ENCODE results near the gene CASKIN1. TPM values are rescaled to one million over a fixed set of nuclear protein-coding genes. Genes with fewer than 3 reads are reported as not detected.

The CASKIN1 gene
- total RNA-seq, 1 donor from 2014 or later: 0.58 TPM

DNA sequence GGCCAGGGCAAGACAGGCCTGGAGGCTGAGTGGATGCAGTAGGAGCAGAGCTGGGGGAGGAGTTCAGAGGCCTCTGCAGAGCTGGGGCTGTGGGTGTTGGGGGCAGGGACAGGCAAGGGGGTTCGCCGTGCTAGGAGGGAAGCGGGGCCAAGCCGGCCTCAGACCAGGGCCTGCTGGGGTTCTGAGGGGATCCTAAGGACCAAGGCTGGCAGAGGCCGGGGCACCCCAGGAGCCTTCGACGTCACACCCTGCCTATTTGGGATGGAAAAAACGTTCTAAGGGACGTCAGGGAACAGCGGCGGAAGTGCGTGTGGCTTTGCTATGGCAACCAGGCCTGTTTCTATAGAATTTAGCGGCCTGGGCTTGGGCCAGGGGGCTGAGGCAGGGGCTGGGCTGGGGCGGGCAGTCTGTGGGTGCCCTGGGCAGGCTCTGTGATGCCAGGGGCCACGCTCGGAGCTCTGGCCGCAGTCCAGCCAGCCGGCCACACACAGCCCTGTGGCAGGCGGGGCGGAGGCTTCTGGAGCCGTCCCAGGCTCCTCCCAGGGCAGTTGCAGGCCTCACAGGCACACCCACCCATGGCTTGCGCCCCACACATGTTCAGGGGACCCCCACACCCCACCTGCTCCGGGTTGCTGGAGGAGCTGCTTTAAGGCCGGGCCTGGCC lies 37.1 kb downstream of the CASKIN1 start:
- peak; percentile 66 for DNase-seq (ENCODE audit: low spot score)

DNA sequence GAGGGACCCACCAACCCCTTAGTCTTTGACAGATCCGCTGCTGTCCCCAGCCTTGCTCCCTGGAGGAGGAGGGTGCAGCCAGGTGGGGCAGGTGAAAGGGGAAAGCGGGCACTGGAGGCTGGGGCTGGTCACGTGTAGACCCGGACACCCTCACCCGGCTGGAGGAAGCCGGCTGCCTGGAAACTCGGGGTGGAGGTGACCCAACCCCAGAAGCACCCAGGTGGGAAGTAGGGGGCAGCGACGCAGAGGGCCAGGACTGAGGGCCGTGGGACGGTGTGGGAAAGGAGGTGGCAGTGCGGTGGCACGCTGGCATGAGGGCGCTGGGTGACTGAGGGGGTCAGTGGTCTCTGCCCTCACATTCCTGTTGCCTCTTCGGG lies 38.2 kb downstream of the CASKIN1 start:
- DNase-seq (ENCODE audit: low spot score): no peak

DNA sequence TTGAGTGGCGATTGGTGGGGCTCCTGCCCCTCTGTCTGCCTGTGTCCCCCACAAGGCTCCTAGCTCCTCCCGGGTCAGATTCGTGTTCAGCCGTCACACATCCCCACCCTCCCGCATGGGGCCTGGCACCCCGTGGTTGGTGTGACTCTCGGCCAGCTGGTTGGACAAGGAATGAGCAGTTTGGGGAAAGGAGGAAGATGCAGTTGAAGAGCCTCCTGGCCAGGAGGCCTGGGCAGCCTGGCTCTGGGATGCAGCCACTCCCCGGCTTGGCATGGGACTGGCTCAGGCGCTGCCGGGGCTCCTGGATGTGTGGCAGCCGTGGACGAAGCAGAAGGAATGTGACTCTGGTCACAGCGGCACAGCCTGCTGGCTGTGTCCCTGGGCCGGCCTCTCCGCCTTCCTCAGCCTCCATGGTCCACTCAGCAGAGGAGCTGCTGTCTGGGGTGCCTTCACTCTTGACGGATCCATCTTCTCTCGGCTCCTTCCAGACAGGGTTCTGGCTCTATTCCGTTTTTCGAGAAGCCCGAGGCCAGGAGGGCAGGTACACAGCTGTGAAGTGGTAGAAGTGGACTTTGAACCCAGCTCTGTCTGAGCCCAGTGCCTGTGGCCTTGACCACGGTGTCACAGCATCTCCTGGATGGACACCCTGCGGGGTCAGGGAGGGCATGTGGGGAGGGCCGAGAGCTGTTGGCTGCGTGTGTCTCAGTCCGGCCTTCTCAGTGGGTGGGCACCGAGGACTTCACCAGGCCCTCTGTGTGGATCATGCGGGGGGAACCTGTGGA lies 38.7 kb downstream of the CASKIN1 start:
- DNase-seq (ENCODE audit: low spot score): no peak

DNA sequence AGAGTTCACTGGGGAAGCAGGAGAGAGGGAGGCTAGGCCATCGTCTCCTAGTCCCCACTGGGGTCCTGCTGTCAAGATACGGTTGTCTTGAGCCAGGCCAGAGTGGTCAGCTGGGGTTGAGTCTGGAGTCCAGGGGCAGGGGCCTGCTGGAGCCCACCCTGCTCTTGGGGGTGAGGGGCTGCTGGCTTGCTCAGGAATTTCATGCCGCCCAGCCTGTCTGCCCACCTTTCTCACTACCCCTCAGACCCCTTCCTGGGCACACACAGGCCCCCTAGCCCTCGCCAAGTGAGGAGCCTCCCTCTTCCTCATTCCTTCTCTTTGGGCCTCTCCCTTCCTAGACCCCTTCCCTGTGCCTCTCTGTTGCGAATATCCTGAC lies 39.6 kb downstream of the CASKIN1 start:
- DNase-seq (ENCODE audit: low spot score): no peak

DNA sequence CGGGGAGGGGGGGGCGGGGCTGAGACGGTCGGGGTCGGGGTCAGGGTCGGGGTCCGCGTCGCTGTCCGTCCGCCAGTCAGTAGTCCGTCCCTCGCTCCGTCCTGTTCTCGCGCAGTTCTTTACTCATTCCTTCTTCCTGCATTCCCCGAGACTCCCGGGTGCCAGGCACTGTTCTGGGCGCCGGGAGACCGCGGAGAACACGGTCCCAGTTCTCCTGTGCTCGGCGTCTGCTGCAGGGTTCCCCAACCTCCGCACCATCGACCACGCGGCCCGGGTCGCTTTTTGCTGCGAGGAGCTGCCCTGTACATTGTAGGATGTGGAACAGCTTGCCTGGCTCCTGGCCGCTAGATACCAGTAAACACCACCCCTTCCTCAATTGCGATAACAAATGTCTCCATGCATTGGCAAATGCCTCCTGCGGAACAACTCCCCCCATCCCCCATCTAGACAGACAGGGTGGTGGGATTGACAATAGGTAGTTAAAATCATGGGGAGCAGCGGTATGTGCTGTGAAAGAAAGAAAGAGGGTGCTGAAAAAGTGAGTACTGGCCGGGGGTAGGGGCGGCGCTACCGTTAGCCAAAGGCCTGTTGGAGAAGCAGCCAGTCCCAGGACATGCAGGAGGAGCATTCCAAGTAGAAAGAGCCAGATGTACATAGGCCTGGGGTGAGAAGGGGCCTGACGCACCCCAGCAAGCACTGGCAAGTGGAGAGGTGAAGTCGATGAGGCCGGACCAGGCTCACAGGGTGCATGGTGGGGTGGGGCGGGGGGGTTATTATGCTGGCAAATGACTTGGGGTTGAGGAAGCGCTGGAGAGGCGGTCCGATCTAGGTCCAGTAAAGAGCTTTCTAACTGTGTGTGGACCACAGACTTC lies 40.2 kb downstream of the CASKIN1 start:
- no peak for DNase-seq (ENCODE audit: low spot score)

DNA sequence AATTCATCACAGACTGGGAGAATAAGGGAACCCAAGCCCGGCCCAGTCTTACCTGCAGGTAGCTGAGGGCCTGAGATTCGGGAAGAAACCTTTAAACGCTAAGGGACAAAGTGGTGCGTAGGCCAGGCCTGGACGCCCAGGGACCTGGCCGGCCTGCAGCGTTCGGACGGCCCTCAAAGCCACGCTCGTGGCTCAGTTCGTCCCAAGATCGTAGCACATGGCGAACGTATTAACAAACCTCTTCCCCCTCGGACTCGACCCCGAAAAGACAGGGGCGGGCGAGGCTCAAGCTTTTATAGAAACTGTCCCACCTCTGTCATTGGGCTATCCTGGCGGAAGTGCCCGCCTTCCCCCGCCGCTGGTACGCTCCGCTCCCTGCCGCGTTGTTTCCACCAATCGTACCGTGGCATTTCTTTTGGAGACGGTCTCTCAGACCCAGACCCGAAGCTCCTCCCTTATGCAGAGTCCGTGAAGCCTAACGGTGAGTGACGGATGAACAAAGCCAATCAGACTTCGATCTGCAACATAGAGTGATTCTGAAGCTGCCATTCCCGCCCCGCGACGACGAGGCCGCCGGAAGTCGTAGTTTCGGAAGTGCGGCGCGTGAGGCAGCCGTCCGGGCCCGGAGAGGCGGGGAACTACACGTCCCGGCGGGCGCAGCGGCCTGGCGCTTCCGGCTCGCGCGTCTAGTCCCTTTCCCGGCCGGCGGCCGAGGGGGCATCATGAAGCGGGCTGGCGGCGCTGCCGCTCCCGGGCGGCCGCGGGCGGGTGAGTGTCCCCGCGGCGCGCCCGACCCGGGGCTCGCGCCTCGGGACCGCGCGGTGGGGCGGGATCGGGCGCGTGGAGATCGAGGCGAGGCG lies 41.1 kb downstream of the CASKIN1 start, which contains the start of gene TRAF7:
TRAF7 (plus strand) TSS at position 692 of the 860 bp plus-strand sequence. CDS start 8,139 bp downstream, outside the sequence.
- DNase-seq (ENCODE audit: low spot score): peak; percentile 100

DNA sequence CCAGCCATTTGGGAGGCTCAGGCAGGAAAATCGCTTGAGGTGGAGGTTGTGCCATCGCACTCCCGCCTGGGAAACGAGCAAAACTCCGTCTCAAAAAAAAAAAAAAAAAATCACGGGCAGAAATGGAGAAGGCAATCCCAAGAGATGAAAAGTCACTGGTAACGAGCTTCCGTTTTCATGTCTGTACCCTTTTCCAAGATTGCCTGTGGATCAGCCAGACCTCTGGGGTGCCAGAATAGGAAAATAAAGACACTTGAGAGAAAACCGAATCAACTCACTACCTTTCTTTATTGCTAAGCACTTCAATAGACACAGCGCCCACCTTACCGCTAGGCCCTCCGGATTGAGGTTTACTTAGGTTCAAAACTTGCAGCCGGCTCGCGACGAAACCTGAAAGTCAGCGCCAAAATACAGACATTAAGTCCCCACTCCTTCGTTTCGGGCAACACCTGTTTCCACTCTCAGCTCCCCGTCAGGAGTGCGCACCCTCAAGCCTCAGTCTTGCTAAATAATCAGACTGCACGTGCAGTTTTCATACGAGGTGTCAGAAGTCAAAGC lies 41.8 kb downstream of the CASKIN1 start:
- DNase-seq (ENCODE audit: low spot score): no peak

DNA sequence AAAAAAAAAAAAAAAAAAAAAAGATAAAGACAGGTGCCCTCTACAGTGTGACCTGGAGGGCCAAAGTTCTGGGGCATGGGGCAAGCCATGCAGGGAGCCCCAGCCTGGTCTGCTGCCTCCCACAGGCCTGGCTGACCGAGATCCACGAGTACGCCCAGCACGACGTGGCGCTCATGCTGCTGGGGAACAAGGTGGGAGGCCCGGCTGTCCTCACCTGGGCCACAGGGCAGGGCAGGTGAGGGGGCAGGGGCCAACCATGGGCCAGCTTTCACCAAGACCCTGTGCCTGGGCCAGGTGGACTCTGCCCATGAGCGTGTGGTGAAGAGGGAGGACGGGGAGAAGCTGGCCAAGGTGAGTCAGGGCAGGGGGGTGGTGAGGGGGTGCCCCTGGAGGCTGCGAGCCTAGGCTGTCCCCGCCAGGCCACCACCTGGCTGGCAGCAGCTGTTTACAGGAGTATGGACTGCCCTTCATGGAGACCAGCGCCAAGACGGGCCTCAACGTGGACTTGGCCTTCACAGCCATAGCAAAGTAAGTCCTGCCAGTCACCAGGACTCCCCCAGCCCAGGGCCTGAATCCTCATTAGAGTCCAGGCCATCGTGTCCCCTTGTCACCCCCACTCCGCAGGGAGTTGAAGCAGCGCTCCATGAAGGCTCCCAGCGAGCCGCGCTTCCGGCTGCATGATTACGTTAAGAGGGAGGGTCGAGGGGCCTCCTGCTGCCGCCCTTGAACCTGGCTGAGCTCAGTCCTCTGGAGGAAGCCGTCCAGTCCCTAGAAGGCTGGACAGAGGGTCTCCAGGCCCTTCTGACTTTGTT lies 43.5 kb downstream of the CASKIN1 start:
- no peak for DNase-seq (ENCODE audit: low spot score)

DNA sequence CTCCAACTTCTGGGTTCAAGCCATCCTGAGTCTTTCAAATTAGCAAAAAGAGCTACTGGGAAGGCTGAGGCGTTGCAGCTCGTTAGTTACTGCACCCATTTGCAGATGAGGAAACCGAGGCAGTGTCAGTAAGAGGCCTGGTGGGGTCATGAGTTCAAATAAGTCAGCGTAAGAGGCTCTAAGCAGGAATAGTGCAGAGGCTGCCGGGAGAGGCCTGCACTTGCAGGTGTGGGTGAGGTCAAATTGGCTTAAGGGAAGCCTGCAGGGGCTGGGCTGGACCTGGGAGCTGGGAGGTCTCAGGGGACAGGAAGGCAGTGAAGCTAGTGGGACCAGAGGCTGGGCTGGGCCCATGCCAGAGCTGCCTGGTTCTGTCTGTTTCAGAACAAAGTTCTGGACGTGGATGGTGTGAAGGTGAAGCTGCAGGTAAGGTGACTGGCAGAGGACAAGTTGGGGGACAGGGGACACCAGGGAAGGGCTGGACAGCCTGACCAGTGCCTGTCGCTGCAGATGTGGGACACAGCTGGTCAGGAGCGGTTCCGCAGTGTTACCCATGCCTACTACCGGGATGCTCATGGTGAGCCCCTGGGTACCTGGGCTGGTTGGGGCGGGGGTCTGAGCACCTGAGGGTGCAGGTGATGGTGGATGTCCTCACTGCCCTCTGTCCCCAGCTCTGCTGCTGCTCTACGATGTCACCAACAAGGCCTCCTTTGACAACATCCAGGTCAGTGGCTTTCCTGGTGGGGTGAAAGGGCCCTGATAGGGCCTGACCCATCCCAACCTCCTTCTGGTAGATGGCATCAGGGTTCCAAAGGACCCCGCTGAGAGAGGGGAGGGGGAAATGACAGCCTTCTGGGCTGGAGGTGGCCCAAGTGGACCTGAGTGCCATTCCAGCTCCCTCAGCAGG lies 45.0 kb downstream of the CASKIN1 start:
- DNase-seq (ENCODE audit: low spot score): no peak

DNA sequence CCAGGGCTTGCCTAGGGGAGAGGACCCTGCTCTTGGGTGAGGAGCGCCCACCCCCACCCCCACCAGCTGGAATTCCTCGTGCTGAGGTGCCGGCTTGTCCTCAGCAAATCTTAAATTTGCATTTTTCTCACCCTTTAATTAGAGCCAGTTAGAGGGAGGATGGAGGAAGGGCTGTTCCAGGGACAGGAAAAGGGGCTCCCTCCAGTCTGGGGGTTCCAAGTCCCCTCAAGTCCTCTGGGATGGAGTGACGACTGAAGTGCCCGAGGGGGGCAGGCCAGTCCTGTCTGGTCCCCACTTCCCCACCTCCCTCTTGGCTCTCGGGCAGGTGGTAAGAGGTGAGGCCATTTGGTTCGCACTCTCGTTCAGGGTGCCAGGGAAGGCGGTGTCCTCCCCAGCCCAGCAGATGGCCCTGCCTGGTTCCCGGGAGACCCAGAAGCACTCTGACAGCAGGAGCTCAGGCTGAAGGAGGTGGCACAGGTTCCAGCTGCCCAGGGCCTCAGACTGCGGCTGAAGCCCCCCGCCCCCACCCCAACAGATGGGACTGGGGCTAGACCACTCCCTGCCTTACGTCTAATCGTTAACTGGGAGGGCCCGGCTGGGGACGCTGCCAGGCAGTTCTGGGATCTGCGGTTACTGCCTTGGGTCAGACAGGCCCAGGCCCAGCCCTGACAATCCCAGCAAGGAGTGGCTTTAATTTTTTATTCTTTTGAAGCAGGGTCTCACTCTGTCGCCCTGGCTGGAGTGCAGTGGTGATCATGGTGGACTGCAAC lies 45.8 kb downstream of the CASKIN1 start:
- no peak for DNase-seq (ENCODE audit: low spot score)

DNA sequence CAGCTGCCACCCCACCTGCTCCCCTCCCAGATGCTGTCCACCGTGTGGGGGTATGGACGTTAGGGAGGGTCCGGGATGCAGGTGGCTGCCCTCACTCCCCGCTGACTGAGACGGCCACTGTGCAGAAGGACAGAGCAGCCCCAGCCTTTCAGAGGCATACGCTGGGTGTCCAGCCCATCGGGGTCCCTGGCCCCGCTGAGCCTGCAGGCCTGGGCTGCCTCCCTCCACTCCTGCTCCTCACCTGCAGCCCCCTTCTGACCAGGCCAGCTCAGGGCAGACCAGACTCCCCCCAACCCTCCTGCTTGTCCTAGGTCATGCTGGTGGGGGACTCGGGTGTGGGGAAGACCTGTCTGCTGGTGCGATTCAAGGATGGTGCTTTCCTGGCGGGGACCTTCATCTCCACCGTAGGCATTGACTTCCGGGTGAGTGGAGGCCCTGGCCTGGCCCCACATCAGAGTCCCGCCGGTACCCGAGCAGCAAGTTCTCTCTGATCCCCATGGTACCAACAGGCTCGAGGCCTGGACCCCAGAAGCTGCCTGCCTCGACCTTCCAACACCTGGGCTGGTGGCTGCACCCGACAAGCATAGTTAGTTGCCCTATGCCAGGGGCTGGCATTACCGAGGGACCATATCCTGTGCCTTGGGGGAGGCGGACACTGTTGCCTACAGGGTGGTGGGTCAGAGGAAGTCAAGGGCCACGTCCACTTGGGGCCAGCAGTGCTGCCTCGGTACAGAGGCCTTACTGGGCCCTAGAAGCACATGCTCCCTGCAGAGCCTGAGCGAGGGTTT lies 46.6 kb downstream of the CASKIN1 start:
- DNase-seq (ENCODE audit: low spot score): no peak

DNA sequence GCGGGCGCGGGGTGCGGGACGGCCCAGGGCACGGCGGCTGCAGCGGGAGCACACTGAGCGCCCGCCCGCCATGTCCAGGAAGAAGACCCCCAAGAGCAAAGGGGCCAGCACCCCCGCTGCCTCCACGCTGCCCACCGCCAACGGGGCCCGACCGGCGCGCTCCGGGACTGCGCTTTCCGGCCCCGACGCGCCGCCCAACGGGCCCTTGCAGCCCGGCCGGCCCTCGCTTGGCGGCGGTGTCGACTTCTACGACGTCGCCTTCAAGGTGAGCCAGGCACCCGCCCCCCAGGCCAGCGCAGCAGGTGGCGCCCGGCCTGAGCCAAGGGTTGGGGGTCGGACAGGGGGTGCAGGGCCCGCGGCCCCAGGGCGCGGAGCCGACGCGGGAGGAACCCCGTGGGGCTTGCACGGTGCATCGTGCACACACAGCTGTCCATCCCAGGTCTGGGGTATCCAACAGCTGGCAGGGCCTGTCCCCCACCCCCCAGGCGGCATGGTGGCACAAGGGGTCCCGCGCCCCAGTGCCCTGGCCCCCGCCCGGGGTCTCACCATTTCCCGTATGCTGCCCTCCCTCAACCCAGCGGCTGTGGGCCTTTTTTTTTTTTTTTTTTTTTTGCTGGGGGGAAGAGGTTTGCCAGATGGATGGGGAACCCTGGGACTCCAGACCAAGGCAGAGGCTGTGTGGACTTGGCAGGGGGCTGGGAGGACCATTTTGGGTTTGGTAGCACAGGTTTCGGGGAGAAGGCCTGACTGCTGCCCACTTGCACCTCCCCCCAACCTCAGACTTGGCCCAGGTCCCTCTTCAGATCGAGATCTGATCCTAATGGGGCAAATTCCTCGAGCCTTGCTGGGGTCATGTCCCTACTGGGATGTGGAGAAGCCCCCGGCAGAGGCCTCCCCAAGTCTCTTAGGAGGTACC lies 47.4 kb downstream of the CASKIN1 start:
- no peak for DNase-seq (ENCODE audit: low spot score)

DNA sequence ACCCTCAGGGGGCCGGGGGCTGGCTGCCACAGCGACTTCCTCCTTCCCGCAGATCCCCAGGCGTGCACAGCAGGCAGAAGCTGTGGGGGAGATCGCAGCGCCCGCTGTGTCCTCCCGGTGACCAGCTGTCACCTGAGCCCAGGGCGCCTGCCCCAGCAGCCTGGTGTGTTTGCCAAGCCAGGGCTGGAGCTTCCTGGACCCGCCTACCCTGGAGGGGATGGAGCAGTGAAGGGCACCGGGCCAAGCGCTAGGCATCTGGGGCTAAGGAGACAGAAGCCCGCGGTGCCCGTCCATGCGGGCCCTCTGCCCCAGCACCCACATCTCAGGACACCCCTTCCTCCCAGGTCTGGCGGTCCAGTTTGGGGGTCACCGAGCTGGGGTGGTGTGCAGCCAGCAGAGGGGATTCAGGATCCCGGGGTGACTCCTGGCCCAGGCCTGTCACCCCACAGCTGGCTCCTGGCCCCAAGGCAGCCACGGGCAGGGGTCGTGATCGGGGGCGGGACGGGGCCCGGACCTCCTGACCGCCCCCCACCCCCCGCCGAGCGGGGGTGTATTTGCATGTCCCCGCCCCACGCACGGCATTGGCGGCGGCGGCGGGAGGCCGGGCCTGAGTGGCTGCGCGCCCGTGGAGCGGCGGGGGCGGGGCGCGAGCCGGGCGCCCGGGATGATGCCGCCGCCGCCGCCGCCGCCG lies 48.3 kb downstream of the CASKIN1 start, which contains the start of gene RAB26:
RAB26 (plus strand) TSS at position 645 of the 691 bp plus-strand sequence. CDS start 159 bp downstream, outside the sequence.
- peak; percentile 82 for DNase-seq (ENCODE audit: low spot score)

DNA sequence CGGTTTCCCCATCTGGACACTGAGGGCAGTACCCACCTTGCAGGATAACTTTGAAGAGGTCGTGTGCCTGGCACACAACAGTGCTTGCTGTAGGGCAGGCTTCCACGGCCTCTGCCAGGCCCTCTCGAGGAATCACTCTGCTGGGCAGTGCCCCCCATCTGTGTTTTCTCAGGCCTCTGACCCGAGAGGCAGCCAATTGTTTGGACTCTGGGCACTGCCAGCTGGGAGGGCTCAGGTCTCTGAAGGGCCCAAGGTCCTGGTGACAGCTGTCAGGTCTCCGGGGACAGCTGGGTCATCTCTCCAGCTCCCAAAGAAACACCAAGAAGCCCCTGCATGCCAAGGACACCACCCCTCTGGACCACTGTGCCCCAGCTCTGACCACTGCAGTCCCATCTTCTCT lies 49.0 kb downstream of the CASKIN1 start:
- DNase-seq (ENCODE audit: low spot score): no peak

DNA sequence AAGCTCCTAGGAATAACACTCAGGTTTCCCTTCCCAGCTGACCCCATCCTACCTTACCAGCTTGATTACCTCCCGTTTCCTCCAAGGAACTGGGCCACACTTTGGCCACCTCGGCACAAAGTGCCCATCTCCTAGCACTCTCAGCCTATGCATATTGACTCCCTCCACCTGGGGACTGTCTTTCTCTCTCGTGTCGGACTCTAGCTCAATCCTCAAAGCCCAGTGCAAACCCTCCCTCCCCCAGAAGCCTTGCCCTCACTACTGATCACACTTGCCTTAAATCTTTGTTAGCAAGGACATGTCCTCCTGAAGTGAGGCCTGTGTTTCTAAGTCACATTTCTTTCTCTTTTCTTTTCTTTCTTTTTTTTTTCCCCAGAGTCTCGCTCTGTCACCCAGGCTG lies 50.6 kb downstream of the CASKIN1 start:
- DNase-seq (ENCODE audit: low spot score): no peak
